GM19438 (cell line): ENCODE measurements around the gene FCHSD2.
"Not testable (repeated sequence)": the region's sequence is repeated elsewhere in the genome, so short reads cannot be mapped to it uniquely, and the experiment has no call there.

ENCODE experiments used
- ATAC-seq: cut with Tn5 transposase; IDR thresholded peaks from one replicate; pipeline ENCODE4 v1.9.1; 2021; ENCODE audit warnings: low read depth; ENCODE audit not compliant: unreplicated experiment

The FCHSD2 gene

DNA sequence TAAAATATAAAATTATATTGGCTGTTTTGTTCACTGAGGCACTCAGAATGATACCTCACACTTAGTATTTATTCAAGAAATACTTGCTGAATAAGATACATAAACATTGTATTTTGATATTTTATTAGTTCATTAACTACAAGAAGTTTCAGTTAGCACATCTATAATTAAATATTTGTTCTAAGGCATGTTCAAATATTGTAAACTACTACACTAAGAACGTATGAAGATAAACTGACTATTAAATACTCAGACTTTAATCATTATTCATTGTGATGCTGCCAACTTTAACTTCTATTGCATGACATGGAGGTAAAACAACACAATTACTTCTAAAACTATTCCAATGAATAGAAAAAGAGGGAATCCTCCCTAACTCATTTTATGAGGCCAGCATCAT, 198.5 kb downstream of the FCHSD2 start:
- ATAC-seq, result no peak

DNA sequence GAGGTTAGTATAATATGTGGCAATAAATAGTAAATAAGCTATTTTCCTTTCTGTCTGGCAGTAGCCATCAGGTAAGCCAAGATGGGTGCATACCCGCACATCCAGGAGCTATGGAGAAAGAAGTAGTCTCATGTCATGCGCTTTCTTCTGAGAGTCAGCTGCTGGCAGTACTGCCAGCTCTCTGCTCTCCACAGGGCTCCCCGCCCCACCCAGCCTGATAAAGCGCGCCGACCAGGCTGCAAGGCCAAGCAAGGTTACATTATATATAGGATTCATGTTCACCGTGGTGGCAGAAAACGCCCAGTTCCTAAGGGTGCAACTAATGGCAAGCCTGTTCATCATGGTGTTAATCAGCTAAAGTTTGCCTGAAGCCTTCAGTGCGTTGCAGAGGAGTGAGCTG, 201.7 kb downstream of the FCHSD2 start:
- ATAC-seq, result no peak

DNA sequence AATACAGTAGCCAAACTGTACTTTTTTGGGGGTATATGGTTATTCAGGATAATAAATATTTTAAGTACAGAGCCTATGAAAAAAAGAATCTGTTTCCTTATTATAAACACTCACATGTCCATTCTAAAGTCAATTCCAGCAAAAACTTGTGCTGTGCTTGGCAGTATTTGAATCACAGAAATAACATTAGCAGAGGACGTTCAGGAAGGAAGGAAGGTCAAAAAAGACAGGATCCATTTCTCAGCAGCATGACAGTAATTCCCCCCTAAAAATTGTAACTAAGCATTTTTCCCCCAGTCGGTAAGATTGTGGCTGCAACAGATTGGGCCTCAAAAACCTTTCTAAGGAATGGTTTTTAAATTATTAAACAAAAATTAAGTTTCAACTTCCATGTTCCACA, 203.1 kb downstream of the FCHSD2 start:
- no peak for ATAC-seq

DNA sequence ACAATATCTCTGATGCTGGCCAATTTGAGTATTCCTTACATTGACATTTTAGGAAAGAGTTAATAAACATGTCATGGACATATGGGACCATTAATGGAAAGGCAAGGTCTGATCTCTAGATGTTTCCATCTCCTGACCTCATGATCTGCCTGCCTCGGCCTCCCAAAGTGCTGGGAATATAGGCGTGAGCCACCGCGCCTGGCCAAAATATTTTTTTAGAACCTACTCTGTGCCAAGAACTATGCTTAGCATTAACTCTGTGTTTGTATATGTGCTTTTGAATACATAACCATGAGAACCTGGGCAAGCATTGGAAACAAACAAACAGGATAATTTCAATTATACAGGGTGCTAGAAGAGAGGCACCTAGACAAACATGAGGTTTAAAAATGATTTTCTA, 204.7 kb downstream of the FCHSD2 start:
- no peak for ATAC-seq

DNA sequence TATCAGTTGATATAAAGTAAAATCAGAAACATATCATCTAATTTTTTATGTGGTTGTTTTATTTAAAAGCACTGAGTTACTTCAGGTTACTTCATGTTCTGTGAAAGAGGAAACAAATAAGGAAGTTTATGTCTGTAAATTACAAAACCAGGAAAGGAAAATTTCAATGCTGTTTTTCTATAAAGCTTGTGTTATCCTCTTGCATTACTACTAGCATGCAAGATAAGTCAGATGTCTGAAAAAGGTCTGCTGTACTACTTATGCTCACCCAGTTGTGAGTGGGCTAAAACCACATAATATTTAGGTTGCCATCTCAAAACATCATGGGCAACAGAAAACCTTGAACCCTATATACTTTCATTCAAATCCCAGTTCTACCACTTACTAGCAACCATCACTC, 206.4 kb downstream of the FCHSD2 start:
- no peak for ATAC-seq

DNA sequence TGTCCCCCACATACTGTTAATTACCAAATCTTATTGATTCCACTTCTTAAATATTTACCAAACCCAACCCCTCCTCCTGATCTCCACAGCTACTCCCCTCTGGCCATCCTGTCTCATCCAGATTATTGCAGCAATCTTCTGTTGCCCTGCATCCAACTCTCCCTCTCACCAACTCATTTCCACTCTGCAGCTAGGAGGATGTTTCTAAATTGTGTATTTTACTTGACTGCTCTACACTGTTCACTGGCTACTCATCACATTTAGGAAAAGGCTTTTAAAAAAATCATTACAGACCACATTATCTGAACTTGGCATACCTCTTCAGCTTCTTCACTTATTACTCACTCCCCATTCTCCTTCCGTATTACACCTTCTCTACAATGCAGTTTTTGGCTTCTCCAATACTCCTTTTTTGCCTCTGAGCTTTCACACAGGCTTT, 210.0 kb downstream of the FCHSD2 start:
- no peak for ATAC-seq

DNA sequence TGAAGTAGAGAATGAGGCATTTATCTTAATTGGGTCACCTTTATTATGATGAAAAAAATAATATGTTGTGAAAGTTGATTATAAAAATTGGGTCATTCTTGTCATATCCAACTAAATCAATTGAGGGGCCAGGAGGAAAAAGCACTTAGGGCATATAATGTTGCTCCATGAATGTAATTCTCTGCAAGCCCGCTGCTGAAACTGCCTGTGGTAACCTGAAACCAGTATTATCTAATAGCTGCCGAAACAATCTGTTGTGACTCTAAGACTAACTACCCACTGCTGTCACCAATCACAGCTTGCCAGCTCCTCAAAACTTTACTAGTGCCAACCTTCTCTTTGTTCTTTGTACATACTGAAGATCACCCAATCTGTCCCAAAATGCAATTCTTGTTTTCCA, 212.1 kb downstream of the FCHSD2 start:
- ATAC-seq, result no peak

DNA sequence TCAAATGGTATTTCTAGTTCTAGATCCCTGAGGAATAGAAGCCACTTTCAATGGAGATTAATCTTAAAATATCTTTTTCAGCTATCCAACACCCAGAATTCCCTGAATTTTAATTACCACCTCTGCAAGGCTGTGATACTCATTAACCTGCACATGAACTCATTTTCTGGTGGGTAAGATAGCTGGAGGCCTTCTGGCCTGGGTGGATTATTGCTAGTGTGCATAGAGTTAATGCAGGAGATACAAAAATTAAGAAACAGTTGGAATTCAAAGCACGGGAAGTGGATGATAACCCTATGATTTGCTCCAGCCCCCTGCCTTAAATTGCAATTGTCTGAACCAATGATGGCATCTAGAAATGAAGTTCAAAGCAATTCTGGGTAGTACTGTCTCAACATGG, 212.9 kb downstream of the FCHSD2 start:
- no peak for ATAC-seq

DNA sequence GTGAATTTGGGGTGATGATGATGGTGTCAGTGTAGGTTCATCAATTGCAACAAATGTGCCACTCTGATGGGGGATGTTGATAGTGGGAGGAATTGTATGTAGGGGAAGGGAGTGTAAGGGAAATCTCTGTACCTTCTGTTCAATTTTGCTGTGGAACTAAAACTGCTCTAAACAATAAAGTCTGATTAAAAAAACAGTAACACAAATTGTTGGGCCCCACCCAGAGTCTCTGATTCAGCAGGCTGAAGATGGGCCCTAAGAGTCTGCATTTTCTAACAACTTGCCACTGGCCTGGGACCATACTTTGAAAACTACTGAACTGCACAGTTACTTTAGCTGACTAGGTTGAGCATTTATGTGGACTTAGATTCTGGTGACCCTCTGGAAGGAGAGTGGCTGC, 214.7 kb downstream of the FCHSD2 start:
- no peak for ATAC-seq

DNA sequence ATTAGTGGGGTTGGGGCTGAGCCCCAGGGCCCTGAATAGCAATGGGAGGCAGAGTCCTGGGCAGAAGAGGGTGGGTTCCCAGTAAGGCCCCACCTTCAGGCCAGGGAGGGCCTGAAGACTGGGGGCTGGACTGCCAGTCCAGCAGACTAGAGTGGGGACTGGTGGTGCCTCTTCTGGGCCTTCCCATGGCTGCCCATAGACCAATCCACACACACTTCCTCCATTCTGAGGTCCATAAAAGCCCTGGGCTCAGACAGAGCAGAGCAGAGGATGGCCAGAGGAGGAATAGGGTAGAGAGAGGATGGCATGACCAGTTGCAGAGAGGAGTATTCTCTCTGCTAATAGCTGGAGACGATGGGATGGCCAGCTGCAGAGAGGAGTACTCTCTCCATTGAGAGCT, 216.0 kb downstream of the FCHSD2 start:
- no peak for ATAC-seq

DNA sequence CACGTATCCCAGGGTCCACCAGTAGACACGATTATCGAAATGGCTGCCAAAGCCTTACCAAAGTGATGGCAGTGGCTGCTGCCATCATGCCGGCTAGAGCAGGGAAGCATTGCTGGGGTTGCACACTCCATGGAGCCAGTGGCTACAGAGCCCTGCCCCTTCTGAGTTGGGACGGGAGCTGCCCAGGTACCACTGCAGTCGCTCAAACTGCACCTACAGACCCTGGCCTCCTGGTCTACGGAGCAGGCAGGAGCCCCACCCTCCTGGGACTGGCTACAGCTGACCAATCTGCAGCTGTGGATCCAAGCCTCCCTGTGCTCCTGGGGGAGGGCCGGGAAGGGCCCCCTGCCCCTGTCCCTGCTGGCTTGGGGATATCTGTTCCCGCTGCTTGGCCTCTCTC, 216.5 kb downstream of the FCHSD2 start:
- ATAC-seq, result no peak

DNA sequence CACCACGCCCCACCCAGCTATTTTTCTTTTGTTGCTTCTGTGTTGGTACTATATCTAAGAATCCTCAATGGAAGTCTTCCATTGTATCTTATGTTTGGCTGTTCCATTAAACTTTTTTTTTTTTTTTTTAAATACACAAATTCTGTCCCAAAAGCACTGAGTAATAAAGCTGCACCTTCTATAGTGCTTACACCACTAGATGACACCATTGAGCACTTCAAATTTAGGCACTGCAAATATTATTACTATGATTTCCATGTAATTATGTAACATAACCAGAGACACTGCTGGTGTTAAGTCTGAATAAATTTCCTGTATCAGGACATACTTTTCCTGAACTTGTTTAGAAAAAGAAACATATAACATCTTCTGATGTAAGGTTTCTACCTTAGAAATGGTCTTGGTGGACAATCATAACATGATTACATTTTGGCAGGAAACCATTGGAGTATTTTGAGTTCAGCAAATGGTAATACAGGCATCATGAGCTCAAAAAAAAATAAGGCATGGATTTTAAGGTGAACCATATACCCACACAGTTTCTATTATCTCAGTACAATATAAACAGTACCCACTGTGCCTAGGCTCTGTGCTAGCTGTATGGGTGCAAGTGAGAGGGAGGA, 217.4 kb downstream of the FCHSD2 start:
- no peak for ATAC-seq

DNA sequence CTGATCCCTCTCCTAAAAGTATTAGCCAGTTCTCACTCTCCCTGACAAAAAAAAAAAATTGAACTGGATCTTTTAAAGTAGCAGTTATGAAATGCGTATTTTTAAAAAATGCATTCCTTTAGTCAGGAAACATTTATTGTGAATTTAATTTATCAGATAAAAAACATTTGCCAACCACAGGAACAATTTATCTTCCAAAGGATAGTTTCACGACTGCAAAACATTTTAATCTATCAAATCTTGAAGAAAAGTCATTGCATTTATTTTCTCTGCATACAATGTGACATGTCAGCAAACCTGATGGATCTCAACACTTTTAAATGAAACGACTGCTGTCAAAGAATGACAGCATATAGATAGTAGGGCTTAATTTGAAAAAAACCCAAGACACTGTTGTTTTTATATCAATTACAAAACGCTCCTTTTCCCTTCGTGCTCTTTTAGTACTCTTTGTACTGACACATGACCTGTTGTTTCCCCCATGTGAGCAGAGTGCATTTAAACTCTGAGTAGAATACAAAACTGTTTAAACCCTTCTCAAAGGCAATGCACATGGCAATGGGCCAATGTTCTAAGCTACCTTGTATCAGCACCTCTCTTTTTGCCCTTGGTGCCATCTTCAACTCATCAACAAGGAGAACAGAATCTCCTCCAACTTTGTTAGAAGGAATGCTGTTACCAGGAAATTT, 220.9 kb downstream of the FCHSD2 start:
- ATAC-seq, result no peak

DNA sequence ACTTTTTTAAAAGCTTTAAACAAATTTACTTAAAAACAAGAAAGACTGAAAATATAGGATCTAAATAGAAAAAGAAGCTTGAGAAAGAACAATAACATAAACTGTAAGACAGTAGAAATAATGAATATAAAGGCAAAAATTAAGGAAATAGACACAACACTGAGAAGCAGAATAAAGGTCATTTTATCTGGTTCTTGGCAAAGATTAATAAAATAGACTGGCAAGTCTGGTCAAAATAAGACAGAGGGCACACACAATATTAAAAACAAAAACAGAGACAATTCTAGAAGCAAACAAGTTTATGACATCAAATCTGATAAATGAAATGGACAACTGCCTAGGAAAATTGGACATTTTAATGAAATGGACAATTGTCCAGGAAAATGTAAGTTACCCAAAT, 222.1 kb downstream of the FCHSD2 start:
- ATAC-seq, result no peak

DNA sequence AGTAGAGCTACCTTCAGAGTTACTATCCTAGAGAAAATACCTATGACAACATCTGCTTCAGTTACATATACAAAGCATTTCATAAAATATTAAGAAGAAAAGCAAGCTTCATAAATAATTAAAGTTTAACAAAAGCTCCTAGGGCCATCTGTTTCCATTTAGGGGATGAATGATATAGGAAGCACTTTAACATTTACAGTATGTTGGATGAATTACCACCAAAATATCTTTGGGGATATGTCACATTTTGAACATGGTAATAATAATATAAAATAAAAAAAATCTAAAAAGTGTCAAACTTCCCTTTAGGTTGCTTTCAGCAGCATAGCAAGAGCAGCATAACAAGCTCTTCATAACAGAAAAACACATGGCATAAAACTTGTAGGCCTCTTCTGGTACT, 223.3 kb downstream of the FCHSD2 start:
- no peak for ATAC-seq

DNA sequence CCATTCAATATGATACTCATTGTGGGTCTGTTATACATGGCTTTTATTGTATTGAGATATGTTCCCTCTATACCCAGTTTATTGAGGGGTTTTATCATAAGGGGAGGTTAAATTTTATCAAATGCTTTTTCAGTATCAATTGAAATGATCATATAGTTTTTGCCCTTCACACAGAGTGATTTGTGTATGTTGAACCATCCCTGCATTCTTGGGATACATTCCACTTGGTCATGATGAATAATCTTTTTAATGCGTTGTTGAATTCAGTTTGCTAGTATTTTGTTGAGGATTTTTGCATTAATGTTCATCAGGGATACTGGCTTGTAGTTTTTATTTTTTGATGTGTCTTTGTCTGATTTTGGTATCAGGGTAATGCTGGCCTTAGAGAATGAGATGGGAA, 229.9 kb downstream of the FCHSD2 start:
- no peak for ATAC-seq

DNA sequence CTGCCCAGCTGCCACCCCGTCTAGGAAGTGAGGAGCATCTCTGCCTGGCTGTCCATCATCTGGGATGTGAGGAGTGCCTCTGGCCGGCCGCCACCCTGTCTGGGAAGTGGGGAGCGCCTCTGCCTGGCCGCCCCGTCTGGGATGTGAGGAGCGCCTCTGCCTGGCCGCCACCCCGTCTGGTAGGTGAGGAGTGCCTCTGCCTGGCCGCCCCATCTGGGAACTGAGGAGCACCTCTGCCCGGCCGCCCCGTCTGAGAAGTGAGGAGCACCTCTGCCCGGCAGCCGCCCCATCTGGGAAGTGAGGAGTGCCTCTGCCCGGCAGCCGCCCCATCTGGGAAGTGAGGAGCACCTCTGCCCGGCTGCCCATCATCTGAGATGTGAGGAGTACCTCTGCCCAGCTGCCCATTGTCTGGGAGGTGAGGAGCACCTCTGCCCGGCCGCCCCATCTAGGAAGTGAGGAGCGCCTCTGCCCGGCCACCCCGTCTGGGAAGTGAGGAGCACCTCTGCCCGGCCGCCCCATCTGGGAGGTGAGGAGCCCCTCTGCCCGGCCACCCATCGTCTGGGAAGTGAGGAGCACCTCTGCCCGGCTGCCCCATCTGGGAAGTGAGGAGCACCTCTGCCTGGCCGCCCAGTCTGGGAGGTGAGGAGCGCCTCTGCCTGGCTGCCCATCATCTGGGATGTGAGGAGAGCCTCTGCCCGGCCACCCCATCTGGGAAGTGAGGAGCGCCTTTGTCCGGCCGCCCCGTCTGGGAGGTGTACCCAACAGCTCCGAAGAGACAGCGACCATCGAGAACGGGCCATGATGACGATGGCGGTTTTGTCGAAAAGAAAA, 232.3 kb downstream of the FCHSD2 start:
- ATAC-seq, result not testable (repeated sequence)

DNA sequence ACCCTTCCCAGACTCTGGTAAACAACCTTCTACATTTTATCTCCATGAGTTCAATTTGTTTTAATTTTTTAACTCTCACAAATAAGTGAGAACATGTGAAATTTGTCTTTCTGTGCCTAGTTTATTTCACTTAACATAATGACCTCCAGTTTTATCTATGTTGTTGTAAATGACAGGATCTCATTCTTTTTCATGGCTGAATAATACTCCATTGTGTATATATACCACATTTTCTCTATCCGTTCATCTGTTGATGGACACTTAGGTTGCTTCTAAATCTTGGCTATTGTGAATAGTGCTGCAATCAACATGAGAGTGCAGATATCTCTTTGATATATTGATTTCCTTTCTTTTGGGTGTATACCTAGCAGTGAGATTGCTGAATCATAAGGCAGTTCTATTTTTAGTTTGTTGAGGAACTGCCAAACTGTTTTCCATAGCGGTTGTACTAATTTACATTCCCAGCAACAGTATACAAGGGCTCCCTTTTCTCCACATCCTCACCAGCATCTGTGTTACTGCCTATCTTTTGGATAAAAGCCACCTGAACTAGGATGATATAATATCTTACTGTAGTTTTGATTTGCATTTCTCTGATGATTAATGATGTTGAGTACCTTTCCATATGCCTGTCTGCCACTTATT, 234.0 kb downstream of the FCHSD2 start:
- no peak for ATAC-seq

DNA sequence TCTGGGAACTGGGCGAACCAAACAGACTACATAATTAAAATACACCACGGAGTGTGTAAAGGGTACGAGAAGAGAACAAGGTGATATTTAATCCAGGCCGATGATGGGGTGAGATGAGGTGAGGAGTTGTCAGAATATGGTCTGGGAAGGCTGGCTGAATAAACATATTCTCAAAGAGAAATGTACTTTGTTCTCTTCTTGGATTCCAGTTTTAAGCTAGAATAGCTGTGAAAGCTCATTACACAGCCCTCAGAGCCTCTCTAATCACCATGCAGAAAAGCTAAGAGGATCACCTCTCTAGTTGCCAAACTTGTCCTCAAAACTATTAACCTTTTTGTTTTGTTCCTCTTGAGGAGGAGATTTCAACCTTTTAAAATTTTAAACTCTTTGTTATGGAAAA, 238.1 kb downstream of the FCHSD2 start:
- ATAC-seq, result no peak

DNA sequence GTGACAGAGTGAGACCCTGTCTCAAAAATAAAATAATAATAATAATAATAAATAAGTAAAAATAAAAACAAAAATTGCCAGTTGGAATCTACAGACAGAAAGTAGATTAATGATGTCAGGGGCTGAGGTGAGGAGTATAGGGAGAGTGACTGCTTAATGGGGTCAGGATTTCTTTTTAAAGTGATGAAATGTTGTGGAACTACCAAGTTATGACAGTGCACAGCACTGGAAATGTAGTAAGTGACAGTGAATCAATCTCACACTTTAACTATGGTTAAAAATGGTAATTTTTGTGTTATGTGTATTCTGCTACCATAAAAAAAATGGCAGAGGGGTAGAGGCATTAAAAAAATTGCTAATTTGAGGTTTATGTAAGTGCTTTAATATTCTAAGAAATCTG, 240.7 kb downstream of the FCHSD2 start:
- ATAC-seq, result no peak

DNA sequence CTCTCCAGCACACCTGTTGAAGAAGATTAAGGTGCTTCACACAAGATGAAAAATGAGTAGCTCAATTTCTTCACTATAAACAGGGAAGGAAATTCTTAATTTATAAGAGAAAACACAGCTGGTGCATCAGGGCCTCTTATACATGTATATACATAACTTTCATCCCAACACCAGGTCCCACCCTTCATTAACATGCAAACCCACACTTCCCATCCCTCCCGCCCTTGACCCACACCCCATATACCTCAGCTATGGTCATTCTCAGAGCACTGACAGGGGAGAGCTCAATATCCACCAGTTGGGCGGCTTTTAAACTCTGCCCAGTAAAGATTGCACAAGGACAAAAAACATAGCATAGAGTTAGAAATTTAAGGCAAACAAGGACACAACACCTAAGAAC, 242.1 kb downstream of the FCHSD2 start:
- no peak for ATAC-seq
